ENCODE data around the gene EIF4A2.

The EIF4A2 gene

DNA sequence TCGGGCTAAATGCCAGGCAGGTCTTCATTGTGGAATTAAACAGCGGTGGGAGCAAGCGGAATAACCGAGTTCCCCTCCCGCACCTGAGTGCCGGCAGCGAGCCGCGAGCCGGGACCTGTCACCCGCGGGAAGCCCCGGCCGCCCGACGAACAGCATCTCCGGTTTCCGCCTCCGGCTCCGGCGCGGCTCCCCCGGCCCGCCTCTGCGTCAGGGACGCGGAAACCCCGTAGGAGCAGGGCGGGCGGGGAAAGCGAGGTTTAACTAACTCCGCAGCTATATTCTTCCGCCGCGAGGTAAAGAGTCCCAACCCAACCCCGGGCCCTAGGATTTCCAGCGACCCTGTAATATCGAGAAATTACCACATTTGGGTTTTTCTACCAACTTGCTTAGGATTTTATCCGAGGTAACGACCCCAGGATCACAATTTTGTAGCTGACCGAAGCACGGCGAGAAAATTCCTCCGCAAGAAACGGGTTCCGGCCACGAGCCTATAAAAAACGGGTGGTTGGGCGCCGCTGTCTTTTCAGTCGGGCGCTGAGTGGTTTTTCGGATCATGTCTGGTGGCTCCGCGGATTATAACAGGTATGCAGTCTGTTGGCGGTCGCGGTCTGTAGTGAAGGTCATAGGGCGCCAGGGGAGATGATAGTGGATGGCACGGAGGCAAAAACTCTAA lies at the start of gene EIF4A2:
Gene EIF4A2, plus strand, starts transcription at position 520 of the 673 bp plus-strand sequence. Its CDS starts 34 bp downstream, at position 554.
- DNase-seq (ENCODE audit: low spot score), result peak; percentile 84

DNA sequence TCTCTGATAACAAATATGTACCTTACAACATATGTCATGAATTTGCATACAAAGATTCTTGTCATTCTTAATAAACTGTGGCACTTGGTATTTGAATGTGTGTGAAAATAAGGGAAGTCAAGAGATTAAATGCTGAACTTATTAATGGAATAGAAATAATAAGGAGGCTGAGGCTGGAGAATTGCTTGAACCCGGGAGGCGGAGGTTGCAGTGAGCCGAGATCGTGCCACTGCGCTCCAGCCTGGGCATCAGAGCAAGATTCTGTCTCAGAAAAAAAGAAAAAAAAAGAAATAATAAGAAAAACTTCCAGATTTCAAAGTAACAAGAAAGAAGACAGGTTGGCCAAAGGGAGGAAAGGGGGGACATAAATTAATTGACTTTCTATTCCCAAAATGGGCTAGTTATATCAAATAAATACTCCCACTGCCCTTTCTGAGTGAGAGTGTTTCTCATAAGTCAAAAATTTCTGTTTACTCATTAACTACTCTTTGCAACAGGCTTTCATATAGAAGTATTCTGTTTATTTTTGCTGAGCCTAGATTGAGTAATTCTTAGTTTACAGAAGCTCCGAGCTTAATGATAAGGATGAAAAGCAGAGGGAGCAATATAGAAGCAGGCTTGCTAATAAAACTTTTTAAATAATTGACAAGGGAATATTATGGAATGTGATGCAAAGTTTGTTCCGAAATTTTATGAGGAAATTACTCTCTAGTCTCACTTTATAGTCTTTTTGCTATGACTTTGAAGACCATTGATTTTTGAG lies 40.6 kb upstream of the EIF4A2 start:
- DNase-seq (ENCODE audit: low spot score), result no peak

DNA sequence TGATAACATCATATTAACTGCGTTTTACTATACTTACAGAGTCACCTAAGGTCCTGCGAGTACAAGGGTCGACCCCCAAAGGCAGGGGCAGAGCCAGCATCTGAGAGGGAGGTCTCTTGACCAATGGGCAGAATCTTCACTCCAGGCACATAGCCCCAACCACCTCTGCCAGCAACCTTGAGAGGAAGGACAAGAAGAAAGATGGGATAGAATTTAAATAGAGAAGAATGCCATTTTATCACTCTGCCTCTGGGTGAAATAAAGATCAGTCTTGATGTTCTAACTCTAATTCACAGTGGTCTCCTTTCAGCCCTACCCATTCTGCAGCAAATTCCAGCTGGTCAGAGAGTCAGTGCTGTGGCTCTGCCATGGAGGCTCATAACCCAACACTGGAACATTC lies 39.7 kb upstream of the EIF4A2 start:
- DNase-seq (ENCODE audit: low spot score), result no peak

DNA sequence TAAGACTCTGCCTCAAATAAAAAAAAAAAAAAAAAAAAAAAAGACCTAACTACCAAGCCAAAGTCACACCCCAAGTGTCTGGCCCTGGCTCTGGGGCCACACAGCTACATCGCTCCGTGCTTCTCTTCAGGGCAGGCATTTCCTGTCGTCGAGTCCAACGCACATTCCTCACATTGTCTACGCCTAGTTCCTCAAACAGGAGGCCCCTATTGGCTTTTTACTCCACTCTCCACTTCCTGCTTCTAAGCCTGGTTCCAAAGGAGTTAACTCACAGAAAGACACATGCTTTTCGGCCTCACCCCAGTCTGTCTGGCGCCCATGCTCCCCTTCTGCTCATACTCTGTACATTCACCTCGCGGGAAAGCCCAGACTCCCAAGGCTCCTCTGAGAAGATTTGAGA lies 37.4 kb upstream of the EIF4A2 start:
- DNase-seq (ENCODE audit: low spot score), result peak; percentile 5

DNA sequence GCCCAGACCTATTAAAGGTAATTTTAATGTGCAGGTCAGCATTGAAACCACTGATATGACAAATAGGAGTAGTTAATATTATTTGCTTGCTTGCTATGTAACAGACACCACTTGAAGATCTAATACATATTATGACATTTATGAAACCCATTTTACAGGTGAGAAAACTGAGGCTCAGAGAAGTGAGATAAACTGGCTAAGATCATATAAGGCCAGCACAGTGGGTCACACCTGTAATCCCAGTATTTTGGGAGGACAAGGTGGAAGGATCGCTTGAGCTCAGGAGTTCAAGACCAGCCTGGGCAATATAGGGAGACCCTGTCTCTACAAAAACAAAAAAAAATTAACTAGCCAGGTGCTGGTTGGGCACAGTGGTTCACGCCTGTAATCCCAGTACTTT lies 33.1 kb upstream of the EIF4A2 start:
- DNase-seq (ENCODE audit: low spot score), result no peak

DNA sequence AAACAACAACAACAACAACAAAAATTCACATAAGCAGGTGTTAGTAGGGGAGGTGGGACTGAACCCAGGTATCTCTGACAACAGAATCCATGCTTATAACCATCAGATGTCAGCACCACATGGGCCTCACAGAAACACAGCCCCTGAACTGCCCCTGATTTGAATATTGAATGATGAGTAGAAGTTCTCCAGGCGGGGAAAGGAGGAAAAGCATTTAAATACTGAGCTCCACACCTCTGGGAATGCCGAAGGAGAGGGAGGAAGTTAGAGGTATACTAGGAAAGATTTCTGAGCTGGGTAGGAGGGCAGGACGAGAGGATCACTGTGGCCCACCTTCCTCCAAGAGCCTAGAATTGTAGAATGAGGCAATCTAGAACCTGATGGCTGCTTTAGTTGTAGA lies 31.9 kb upstream of the EIF4A2 start:
- DNase-seq (ENCODE audit: low spot score), result no peak

DNA sequence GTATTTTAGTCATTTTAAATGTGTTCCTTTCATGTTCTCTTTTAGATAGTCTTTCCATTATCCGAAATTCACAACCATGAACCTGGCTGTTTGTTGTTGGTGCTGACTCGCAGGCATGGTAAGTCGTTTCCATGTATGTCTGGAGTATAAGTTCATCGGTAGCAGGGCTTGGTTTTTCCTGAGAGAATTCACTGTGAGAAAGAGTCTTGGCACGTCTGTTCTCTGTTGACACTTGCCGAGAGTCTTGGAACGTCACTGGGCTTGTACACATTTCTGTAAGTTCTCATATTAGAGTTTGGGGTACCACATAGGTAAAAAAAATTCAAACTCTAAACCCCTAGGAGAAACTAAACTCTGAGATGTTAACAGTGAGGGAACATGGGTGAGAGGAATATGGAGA lies 29.4 kb upstream of the EIF4A2 start:
- no peak for DNase-seq (ENCODE audit: low spot score)

DNA sequence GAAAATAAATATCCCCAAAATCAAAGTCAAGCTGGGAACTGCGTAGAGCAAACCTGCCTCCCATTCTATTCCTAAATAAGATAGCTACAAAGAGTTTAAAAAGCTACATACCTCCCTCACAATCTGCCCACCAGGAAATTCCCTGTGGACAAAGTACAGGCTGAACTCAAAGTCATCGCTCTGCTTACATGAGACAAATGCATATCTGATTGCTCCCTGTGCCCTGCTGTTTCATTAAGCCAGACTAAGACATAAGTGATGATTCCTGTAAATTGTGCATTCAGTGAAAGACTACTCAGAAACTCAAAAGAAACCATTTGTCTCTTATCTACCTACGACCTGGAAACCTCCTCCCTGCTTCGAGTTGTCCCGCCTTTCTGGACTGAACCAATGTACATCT lies 28.5 kb upstream of the EIF4A2 start:
- no peak for DNase-seq (ENCODE audit: low spot score)

DNA sequence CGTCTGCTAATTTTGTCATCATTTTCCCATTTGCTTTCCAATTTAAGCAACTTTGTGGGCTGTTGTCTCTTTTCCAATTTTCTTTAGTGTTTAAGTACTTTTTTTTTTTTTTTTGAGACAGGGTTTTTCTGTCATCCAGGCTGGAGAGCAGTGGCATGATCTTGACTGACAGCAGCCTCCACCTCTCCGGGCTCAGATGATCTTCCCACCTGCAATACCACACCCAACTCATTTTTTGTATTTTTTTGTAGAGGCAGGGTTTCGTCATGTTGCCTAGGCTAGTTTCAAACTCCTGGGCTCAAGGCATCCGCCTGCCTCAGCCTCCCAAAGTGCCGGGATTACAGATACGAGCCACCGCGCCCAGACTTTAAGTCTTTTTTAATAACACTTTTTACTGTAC lies 26.2 kb upstream of the EIF4A2 start:
- no peak for DNase-seq (ENCODE audit: low spot score)

DNA sequence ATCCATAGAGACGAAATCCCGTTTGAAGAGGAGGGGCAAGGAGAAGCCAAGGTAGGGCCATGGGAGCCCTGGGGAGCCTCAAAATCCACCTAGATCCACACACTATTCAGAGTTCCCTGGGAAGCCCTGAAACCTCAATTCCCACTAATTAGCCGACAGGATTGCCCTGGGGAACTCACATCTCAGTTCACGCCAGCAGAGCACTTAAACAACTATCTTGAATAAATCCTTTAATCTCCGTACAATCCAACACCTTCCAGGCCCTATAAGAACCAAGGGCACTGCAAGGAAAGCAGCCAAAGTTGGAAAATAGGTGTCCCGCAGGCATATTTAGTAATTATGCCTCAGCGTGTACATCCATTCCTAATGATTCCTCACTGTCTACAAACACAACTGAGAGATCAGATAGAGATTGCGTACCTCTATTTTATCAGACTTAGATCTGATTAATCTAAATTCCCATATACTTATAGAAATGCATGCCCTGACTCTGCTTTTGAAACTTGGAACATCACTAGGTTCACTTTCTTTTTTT lies 25.6 kb upstream of the EIF4A2 start:
- DNase-seq (ENCODE audit: low spot score), result no peak

DNA sequence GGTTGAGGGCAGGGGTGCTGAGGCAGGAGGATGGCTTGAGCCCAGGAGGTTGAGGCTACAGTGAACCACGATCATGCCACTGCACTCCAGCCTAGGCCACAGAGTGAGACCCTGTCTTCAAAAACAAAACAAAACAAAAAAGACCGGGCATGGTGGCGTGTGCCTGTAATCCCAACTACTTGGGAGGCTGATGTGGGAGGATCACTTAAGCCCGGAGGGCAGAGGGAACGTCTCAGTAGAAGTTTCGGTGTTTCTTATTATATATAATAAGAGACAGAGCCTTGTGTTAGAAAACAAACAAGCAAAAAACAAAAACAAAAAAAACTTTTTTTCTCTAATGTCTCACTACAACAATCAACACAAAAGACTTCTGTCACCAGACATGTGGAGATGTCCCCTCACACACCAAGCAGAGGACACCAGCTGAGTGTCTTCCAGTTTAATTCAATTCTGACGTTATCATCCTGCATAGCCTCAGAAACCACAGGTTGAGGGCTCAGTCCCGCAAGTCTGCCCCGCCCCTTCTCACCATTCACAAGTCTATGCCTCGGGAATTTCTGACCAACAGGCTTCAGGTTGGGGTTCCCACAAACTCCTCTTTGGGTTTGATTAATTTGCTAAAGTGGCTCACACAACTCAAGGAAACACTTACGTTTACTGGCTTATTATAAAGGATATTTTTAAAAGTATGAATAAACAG lies 24.0 kb upstream of the EIF4A2 start:
- DNase-seq (ENCODE audit: low spot score), result no peak

DNA sequence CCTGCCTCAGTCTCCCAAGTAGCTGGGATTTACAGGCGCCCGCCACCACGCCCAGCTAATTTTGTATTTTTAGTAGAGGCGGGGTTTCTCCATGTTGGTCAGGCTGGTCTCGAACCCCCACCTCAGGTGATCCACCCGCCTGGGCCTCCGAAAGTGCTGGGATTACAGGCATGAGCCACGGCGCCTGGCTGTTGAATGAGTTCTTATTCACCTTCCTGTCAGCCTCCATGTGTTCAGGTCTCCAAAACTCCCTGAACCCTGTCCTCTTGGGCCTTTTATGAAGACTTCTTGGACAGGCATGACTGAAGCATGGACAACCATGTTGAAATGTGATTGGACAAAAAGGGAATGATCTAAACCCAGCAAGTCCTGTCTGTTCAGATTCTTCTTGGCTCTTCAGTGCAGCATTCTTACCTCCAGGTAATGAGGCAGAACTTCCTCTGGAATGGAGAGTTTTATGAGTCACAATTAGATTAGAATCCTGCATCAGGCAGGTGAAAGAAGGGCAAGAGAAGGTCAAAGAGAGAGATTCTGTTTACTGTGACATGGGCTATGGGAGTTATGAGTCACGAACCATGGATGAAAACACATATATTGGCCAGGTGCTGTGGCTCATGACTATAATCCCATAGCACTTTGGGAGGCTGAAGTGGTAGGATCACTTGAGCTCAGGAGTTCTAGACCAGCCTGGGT lies 23.1 kb upstream of the EIF4A2 start:
- DNase-seq (ENCODE audit: low spot score), result no peak

DNA sequence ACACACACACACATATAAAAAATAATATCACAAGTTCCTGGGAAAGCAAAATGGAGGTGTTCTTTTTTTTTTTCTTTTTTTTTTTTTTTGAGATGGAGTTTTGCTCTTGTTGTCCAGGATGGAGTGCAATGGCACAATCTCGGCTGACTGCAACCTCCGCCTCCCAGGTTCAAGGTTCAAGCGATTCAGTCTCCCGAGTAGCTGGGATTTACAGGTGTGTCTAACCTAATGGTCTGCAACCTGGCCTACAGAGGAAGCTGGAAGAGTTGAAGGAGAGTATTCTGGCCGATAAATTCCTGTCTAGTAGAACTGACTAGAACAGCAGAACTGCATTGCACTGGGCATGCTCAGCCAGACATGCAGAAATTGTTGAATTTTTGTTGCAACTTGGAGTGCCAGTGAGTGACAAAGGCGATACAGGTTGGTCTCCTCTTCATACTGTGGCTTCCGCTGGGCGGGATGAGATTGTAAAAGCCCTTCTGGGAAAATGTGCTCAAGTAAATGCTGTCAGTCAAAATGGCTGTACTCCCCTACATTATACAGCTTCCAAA lies 22.4 kb upstream of the EIF4A2 start:
- DNase-seq (ENCODE audit: low spot score), result no peak

DNA sequence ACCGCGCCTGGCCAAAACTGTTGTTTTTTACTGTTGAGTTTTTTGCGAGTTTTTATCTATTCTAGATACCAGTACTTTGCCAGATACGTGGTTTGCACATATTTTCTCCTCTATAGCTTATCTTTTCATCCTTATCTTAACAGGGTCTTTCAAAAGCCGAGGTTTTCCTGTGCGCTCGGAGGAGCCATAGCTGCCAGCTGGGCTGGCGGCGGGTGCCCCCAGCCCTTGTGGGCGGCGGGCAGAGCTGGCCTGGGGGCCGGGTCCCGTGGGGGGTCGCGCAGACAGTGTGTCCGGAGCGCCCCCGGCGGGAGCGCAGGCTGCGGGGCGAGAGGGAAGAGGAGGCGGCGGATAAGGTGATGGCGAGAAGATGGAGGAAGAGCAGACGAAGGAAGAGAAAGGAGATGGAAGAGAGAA lies 11.1 kb upstream of the EIF4A2 start:
- no peak for DNase-seq (ENCODE audit: low spot score)

DNA sequence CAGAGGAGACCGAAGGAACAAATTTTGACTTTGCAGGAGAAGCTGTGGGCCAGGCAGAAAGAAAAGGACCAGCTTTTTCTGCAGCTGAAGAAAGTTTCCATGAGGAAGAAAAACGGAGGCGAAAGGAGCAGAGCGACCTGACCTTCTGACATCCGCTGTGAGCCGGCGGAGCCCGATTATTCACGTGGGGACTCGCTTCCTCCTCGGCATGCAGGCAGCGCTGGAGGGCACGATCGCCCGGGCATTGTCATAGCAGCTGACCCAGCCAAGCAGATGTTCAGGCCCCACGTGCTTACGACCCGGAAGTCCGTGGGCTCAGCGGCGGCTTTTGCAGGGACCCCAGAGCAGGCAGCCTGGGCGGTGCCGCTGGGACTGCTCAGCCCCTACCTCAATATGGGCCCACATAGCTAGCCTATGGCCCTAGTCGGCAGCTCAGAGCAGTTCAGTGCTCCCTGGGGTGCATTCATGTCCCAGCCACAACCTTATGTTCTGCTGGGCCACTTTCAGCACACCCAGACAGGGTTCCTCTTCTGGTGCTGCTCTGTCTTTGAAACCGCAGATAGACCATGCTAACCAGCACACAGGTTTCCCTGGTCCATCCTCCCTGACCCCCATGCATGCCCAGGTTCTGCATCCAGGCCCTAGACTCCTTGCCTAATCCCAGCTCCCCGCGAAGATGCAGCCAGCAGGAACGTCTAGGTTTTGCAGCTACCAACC lies 10.5 kb upstream of the EIF4A2 start:
- DNase-seq (ENCODE audit: low spot score), result no peak

DNA sequence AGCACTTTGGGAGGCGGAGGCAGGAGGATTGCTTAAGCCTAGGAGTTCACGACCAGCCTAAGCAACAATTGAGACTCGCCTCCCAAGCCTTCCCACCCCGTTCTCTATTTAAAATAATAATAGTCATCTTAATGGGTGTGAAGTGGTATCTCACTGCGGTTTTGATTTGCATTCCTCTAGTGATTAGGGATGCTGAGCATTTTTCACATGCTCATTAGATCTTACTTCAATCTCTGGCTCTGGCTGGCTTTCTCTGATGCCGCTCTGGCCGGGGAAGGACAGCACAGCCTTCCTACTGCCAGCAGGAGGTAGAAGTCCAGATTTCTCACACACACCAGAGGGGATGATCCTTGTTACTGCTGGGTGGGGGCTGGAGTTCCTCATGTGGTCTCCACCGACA lies 7.4 kb upstream of the EIF4A2 start:
- no peak for DNase-seq (ENCODE audit: low spot score)

DNA sequence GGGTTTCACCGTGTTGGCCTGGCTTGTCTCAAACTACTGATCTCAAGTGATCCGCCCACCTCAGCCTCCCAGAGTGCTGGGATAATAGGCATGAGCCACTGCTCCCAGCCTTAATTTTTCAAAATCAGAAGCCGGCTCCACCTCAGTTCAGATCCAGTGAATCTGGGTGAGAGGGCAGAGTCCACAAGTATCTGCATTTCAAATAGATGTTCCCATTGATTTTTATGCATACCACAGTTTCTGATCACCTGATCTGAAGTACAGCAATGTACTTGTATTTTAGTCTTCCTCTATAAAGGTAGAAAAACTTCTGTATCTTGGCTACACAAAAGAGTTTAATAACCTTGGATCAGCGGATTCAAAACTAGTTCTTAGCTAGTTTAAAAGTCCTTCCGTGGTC lies 4.2 kb upstream of the EIF4A2 start:
- no peak for DNase-seq (ENCODE audit: low spot score)

DNA sequence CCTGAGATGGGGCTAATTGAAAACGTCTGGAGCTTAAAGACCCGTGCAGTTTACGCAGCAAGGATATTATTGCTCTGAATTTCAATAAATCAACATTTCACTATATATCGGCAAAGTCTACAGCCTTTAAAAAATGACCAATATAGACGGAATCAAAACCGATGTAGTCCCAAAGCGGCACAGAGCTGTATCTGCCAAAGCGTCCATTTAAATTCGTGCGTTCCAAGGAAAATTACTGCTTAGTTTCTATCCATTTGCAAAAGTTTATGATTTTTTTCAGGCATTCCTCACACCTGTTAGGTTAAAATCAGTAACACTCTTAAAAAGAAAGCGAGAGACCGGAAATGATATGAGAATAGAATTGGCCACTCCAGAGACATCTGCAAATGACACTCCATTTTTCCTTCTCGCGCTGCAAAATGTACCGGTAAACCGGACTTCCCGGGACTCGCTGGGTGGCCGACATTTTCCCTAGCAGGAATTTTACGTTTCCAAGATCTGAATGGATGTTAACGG lies 777 bp upstream of the EIF4A2 start:
- DNase-seq (ENCODE audit: low spot score), result no peak

DNA sequence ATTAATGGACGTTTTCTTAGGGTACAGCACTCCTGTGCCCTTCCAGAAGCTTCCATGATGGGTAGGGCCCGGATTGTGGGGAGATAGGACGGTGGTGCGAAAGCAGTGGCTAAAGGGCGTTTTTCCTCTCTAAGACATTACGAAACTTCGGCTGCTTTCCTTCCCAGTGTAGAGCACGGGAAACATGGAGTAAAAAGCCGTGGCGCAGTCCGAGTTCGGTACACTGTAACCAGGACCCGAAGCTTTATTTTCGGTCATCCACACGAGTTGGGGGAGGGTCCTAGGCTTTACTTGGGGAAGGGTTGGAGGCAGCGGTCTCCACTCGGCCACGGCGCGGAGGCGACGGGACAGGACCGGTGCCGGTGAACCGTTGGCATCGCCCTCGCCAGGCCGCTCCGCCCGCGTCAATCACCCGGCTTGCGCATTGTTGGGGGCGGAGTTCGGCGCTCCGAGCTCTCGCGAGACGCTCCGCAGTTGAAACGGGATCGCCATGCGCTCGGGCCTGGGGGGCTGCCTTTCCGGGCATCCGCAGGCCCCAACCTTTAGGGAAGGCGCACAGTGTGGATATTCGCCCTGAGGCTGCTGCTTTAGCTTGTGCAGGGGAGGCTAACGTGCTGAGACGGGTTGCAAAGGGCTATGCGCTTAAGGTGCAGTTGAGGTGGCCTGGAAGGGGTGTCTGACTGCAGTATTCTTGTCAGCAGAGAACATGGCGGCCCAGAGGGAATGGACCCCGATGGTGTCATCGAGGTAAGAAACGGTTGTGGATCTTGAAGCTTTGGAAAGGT lies 546 bp downstream of the EIF4A2 start:
- DNase-seq (ENCODE audit: low spot score), result peak; percentile 80

DNA sequence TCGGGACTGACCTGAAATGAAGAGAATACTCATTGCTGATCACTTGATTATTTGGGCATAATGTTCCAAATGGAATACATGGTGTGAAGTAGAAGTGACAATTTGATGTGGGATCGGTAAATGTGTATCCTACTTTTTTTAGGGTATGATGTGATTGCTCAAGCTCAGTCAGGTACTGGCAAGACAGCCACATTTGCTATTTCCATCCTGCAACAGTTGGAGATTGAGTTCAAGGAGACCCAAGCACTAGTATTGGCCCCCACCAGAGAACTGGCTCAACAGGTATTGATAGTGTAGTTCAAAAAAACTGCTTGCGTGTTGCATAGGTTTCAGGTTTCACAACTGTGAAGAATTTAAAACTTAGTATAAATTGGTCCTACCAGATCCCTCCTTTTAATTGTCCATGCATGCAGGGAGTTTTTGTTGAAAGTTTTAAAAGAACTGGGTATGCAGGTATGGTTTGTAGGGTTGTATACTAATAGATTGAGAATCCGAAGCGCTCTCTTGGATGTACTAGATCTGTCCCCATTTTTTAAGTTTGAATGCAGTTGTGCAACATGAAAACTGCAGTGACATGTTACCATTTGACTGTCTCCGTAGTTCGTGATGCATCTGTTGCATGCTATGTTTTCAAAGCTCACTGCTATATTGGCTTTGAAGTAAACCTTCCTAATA lies 1.6 kb downstream of the EIF4A2 start:
- DNase-seq (ENCODE audit: low spot score), result no peak
